Esophagus (tissue), 2 donors: ENCODE results near the gene ADGRA1. TPM values are rescaled to one million over a fixed set of nuclear protein-coding genes. Genes with fewer than 3 reads are reported as not detected.

Experiments used
- H3K27ac ChIP-seq, 2 donors: one replicate each; pipeline ENCODE4 v1.5.1; 2013; ENCODE audit warnings: low read depth in 2 of 2, mild to moderate bottlenecking in 2 of 2, inconsistent platforms in 1 of 2, low read length in 1 of 2, moderate library complexity in 1 of 2
- H3K27me3 ChIP-seq, 2 donors: one replicate each; pipeline ENCODE4 v1.6.1; 2013; ENCODE audit warnings: low read length in 2 of 2, control low read depth in 1 of 2, mild to moderate bottlenecking in 1 of 2; ENCODE audit not compliant: insufficient read depth in 2 of 2, control insufficient read depth in 1 of 2
- H3K36me3 ChIP-seq, 2 donors: one replicate each; pipeline ENCODE4 v1.6.1; 2013; ENCODE audit warnings: low read length in 1 of 2; ENCODE audit not compliant: control insufficient read depth in 2 of 2, insufficient read depth in 2 of 2
- H3K4me1 ChIP-seq, 2 donors: one replicate each; pipeline ENCODE4 v1.6.1; 2013; ENCODE audit warnings: low read length in 1 of 2; ENCODE audit not compliant: control insufficient read depth in 2 of 2, insufficient read depth in 2 of 2
- H3K4me3 ChIP-seq, 2 donors: one replicate each; pipeline ENCODE4 v1.5.1; 2013; ENCODE audit warnings: low read length in 2 of 2, mild to moderate bottlenecking in 2 of 2, low read depth in 1 of 2, moderate library complexity in 1 of 2
- H3K9me3 ChIP-seq, 2 donors: one replicate each; pipeline ENCODE4 v1.6.1; 2013; ENCODE audit warnings: mild to moderate bottlenecking in 2 of 2, low read depth in 1 of 2, low read length in 1 of 2, moderate library complexity in 1 of 2; ENCODE audit not compliant: control insufficient read depth in 2 of 2, insufficient read depth in 1 of 2
- WGBS, 2 donors: extraction: QIAGEN DNeasy Blood & Tissue Kit; methylation state at CpG; one replicate each; pipeline ENCODE4 v1.1.7; 2013; 5-methylcytosine and 5-hydroxymethylcytosine counted together
- polyA plus RNA-seq, 2 donors: library from polyadenylated mRNA; stranded (reverse); fragments of 200-250 nt; gene quantifications; one replicate each; pipeline ENCODE4 v1.2.3, GENCODE V29; 2013
- donor health status: healthy with polysubstance abuse.
- donor health status: Bipolar disorder and iron deficiency.

The ADGRA1 gene, protein sequence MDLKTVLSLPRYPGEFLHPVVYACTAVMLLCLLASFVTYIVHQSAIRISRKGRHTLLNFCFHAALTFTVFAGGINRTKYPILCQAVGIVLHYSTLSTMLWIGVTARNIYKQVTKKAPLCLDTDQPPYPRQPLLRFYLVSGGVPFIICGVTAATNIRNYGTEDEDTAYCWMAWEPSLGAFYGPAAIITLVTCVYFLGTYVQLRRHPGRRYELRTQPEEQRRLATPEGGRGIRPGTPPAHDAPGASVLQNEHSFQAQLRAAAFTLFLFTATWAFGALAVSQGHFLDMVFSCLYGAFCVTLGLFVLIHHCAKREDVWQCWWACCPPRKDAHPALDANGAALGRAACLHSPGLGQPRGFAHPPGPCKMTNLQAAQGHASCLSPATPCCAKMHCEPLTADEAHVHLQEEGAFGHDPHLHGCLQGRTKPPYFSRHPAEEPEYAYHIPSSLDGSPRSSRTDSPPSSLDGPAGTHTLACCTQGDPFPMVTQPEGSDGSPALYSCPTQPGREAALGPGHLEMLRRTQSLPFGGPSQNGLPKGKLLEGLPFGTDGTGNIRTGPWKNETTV
- under 1 TPM; 0.01 to 0.04 TPM for polyA plus RNA-seq

DNA sequence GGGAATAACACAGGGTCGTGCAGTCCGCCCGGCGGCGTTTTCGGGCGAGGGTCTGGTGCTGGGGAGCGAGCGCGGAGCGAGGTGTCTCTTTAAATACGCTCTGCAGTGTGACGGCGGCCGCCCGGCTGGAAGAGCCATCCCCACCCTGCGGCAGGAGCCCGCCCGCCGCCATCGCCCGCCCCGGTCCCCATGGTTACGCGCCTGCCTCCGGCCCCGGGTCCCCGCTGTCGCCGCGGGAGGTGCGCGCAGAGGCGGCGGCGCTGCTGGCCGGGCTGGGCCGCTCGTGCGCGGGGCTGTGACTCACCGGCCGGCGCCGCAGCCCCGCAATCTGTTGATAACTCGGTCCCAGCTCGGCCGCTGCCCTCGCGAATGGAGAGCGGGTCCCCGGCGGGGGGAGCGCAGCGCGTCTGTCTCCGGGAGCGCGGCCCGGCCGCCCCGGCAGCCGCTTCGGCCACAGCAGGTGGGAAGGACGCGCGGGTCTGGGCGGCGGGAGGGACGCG lies at the start of gene ADGRA1:
TSS of gene ADGRA1 (plus strand) at position 246 of the 500 bp plus-strand sequence. CDS start 986 bp downstream, outside the sequence.
- Histone ChIP-seq H3K4me1 (no peaks in the 10 kb centered on the region), H3K9me3 (no peaks in the 10 kb centered on the region), H3K27ac (no peak within 1 kb of the TSS), H3K36me3 (no peaks in the 10 kb centered on the region), H3K27me3 (peaks cover 3 to 10% of the 10 kb centered on the region in 2 donors), H3K4me3 (peak within 1 kb of the TSS in 1 of 2 donors; percentile 17)
- WGBS, 2 donors = 3% methylated on average over 53 to 72 of the region's 72 CpGs

DNA sequence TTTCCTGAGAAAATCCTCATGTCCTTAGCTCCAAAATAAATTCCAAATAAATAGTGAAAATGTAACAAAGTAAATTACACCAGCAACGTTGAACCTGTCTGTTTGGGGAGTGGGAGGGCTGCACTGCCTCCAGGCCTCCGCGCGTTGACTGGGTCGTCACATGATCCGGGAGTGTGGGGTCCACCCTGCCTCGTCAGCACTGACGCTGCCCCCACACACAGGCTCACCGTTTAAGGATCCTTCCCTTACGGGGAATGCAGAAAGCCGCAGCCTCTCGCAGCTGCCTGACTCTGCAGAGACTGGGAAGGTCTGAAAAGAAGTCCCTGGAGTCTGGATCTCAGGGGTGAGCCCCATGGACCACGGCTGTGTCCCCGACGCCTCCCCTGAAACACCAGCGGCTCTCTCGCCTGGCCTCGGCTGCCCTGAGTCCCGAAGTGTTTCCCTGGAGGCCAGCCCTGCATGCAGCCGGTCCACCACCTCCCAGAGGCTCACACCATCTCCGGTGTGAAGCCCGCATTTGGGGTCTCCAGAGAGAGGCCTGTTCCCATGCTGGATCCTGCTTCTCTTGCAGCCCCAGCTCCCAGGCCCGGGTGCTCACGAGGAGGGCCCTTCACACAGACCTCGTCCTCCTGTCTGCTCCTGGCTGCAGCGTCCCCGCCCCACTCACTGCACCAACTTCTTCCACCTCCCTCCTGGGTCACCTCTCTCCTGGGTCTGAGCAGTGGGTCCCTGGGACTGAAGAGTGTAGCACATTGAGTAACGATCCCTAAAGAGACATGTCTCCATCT lies 49.5 kb upstream of the ADGRA1 start:
- H3K9me3 ChIP-seq = peaks cover 0 to 3% of the 10 kb centered on the region in 2 donors
- WGBS, 2 donors = 69 to 71% methylated on average over 28 of the region's 28 CpGs
- no peaks in the 10 kb centered on the region for H3K4me1 ChIP-seq
- H3K27me3 ChIP-seq = no peaks in the 10 kb centered on the region
- H3K27ac ChIP-seq = no peak overlapping the region
- H3K4me3 ChIP-seq = no peak overlapping the region
- no peaks in the 10 kb centered on the region for H3K36me3 ChIP-seq

DNA sequence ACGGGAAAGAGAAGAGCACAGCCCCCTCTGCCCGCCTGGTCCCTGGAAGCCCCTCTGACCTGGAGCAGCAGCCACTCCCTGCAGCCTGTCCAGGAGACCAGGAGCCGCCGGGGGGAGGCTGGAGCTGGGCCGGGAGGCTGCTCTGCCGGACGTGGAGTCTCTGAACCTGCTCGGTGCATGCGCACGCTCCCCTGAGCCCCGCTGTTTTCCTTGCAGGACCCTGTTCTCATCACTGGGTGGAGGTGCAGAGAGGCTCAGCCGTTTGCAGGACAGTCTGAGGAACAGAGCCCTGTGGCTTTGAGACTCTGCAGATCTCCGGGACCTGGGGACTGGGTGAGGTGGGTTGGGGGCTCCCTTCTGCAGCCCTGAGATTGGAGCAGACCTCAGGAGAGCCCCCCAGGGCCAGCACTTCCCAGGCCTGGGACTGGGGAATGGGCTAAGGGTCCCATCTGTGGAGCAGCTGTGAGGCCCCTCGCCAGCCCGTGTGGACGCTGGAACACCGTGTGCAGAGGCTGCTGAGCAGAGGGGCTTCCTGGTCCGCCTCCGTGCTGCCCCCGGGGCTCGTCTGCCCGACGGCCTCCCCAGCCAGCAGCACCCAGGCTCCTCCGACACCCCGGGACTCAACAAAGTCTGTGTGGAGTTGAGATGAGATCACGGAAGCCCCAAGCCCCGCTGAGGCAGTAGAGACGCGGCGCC lies 48.5 kb upstream of the ADGRA1 start:
- H3K9me3 ChIP-seq = peaks cover 0 to 3% of the 10 kb centered on the region in 2 donors
- no peaks in the 10 kb centered on the region for H3K4me1 ChIP-seq
- H3K36me3 ChIP-seq = no peaks in the 10 kb centered on the region
- no peaks in the 10 kb centered on the region for H3K27me3 ChIP-seq
- no peak overlapping the region for H3K4me3 ChIP-seq
- no peak overlapping the region for H3K27ac ChIP-seq
- 36 to 45% methylated on average over 29 to 30 of the region's 30 CpGs for WGBS, 2 donors

DNA sequence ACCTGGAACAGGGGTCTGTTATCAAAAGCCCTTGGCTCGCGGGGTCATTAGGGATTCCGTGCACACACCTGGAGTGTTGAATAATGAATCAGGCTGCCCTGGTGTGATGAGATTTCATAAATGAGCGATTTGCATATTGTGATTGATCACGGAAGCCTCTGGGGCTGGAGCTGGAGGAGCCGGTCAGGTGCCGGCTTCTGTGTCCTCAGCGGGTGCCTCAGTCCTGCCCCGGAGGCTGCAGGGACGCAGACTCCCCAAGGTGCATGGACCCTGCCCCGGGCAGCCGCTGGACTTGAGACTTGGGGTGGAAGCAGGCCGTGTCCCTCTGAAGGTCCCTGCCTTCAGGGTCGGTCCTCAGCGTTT lies 47.9 kb upstream of the ADGRA1 start:
- WGBS, 2 donors = 59 to 63% methylated on average over 15 of the region's 15 CpGs

DNA sequence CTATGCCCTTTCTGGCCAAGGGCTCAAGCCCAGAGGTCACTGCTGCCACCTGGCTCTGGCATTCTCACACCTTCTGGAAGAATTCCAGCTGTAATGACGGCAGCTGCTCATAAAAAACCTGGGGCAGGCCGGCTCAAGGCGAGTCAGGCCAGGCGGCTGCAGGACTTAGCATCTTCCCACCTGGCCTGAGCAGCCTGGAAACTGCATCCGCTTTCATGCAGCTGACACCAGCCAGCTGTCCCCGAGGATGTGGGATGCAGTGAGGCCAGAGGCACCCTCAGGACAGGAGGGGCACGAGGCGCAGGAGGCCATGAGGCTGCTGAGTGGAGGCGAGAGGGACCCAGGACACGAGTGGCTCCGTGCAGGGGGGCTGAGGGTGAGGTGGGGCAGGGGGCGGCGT lies 47.5 kb upstream of the ADGRA1 start:
- 39 to 51% methylated on average over 11 to 13 of the region's 13 CpGs for WGBS, 2 donors
- no peaks in the 10 kb centered on the region for H3K27me3 ChIP-seq

More for the DNA sequence above, 47.9 kb upstream of the ADGRA1 start:
- H3K27ac ChIP-seq = no peak overlapping the region
- no peaks in the 10 kb centered on the region for H3K27me3 ChIP-seq
- no peaks in the 10 kb centered on the region for H3K36me3 ChIP-seq
- no peak overlapping the region for H3K4me3 ChIP-seq
- no peaks in the 10 kb centered on the region for H3K4me1 ChIP-seq
- H3K9me3 ChIP-seq = peaks cover 0 to 3% of the 10 kb centered on the region in 2 donors

DNA sequence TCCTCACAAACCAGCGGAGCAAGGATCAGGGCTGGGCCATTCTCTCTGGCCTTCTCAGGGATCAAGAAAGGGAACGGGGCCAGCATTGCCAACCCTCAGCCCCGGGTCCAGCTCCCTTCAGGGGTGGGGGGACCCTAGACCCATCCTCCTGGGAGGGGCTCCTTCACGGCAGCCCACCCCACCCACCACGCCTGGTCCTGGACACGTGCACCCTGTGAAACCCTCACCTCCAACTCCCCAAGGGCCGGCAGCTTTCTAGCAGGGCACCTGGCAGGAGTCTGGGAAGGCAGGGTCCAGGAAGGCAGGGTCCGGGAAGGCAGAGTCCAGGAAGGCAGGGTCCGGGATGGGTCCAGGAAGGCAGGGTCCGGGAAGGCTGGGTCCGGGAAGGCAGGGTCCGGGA lies 46.6 kb upstream of the ADGRA1 start:
- WGBS, 2 donors = 62 to 67% methylated on average over 10 to 12 of the region's 12 CpGs
- no peak overlapping the region for H3K4me3 ChIP-seq
- no peaks in the 10 kb centered on the region for H3K36me3 ChIP-seq
- H3K4me1 ChIP-seq = no peaks in the 10 kb centered on the region
- no peaks in the 10 kb centered on the region for H3K27me3 ChIP-seq
- H3K9me3 ChIP-seq = peaks cover 0 to 6% of the 10 kb centered on the region in 2 donors
- no peak overlapping the region for H3K27ac ChIP-seq

More for the DNA sequence above, 47.5 kb upstream of the ADGRA1 start:
- Histone ChIP-seq H3K4me1 (no peaks in the 10 kb centered on the region), H3K27ac (no peak overlapping the region), H3K36me3 (no peaks in the 10 kb centered on the region), H3K4me3 (no peak overlapping the region), H3K9me3 (peaks cover 0 to 3% of the 10 kb centered on the region in 2 donors)

DNA sequence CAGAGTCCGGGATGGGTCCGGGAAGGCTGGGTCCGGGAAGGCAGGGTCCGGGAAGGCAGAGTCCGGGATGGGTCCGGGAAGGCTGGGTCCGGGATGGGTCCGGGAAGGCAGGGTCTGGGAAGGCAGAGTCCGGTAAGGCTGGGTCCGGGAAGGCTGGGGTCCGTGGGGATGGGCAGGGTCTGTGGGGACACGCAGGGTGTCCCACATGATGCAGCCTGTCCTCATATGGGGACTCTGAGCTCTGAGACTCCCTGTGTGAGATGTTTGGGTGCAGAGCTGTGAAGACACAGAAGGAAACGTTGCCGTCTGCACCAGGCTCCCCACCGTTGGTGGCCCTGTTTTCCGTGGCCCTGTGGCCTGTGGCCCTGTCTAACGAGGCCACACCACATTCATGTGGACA lies 45.7 kb upstream of the ADGRA1 start:
- H3K27me3 ChIP-seq = no peaks in the 10 kb centered on the region
- H3K36me3 ChIP-seq = no peaks in the 10 kb centered on the region
- no peak overlapping the region for H3K27ac ChIP-seq
- no peak overlapping the region for H3K4me3 ChIP-seq
- H3K9me3 ChIP-seq = peaks cover 0 to 6% of the 10 kb centered on the region in 2 donors
- H3K4me1 ChIP-seq = no peaks in the 10 kb centered on the region
- 85% methylated on average over 17 of the region's 17 CpGs for WGBS, 2 donors

DNA sequence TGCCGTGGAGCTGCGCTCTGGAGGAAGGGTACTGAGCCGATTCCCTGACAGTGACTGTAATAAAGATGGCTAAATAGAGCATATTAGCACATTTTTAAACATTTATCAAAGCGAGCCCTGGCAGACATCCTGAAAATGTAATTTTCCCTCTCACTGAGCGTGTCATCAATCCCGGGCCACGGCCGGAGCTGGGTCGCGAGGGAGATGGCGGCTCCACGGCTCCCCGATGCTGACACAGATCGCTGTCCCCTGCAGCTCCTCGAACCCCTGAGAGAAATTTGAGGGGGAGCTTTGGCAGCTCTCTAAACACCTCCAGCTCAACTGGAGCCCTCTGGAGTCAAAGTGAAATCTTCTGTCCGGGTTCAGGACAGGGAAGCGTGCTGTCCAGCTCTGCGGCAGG lies 44.9 kb upstream of the ADGRA1 start:
- Histone ChIP-seq H3K4me3 (no peak overlapping the region), H3K9me3 (peaks cover 0 to 6% of the 10 kb centered on the region in 2 donors), H3K4me1 (no peaks in the 10 kb centered on the region), H3K27me3 (no peaks in the 10 kb centered on the region), H3K36me3 (no peaks in the 10 kb centered on the region), H3K27ac (no peak overlapping the region)
- 62 to 74% methylated on average over 18 of the region's 18 CpGs for WGBS, 2 donors
